GM19324 (cell line): ENCODE measurements around the gene SEMA4D.

Experiments
- ATAC-seq: cut with Tn5 transposase; IDR thresholded peaks from one replicate; pipeline ENCODE4 v1.9.1; 2021; ENCODE audit warnings: mild to moderate bottlenecking, moderate library complexity; ENCODE audit not compliant: unreplicated experiment, low FRiP score

The SEMA4D gene

GRCh38 chr9:89400403-89401116 is 97.4 kb downstream of the SEMA4D start:
- ATAC-seq = peak; percentile 55

DNA sequence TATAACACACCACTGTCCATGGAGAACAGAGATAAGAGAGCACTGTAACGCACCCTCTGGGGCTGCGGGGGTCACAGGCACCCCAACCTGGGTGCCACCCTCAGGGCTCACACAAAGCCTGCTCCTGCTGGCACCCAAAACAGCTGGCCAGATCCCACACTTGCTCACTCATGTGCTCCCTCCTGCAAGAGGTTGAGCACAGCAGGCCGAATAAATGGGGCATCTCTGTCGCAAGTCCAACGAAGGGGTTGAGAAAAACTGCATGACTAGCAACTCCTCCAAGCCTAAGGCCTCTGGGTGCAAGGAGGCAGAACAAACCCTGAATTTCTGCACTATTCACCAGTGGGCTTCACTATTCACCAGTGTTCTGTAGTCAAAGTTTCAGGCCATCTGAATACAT is 99.3 kb downstream of the SEMA4D start:
- ATAC-seq = no peak

DNA sequence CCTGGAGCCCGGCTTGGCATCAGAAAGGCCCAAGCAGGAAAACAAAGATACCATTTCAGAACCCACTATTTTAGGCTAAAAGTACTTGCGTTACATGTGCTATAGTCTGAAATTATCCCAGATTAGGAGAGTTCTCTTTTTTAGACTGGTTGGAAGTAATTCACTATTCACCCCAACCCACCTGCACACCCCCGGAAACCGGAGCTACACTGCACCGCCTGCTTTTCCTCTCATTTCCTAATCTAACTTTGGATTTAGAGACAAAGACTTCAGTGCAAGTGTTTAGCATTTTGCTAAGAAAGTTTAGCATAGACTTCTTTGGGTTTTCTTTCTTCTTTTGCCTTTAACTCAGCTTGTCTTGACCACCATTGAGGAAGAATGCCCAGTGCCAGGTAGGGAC is 100.4 kb downstream of the SEMA4D start:
- ATAC-seq = no peak

- ATAC-seq = no peak
These were observed 101.8 kb downstream of the SEMA4D start for GRCh38 chr9:89395931-89396710.

DNA sequence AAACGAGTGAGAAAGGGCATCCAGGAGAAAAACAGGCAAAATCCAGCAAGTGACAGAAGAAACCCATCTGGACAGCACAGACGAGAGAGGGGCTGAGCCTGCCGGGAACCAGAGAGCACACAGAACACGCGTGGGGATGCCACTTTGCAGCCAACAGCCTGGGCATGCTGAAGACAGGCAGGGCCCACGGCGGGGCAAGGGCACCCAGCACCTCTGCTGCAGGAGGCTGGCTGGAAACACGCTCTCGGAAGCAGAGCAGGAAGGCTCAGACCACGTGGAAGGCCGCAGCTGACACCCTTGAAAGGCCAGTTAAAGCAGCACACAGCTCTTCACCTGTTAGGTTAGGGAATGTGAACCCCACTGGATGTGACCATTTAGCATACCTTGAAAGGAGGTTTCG is 103.5 kb downstream of the SEMA4D start:
- ATAC-seq = no peak

GRCh38 chr9:89391585-89391984 is 106.3 kb downstream of the SEMA4D start:
- ATAC-seq = no peak

DNA sequence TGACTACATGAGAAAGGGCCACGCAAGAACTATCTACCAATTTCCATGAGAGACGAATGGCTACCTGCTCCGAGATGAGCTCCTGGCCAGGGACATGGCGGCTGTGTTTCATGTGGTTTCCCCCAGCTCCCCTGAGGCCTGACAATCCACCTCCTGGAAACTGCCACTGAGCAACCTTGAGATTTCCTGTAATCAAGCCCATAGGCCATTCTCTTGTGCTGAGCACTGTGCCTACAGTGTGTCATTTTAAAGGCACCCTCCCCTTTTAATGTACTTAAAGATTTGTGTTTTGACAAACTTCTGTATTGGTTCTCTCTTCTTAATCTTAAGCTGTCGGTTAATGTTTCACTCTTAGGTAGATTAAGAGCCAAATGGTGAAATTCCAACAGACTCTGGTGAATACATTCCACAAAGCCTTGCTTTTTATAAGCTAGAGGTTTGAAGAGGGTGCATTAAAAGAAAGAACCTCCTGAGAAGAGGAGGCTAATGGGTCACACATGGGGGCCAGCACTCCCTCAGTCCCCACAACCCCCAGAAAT is 107.3 kb downstream of the SEMA4D start:
- no peak for ATAC-seq

DNA sequence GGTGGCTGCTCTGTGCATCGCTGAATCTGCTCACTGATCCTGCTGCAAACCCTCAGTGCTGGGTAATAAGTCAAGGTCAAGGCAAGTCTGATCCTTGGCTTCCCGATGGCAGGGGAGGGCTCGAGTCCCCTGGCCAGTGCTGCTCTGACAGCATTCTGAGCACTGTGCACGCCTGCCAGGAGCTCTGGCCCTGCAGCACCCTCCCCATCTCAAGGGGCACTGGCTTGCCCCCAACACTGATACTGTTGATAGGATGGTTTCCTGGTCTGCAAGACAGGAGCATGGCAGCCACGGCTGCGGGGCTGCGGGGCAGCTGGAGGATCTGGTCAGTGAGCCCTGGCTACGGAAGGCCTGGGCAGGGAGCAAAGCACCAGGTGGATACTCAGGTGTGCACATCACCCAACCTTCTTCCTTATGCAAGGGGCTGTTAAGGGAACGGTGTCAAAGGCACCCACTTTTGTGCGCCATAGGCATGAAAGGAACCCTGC is 107.8 kb downstream of the SEMA4D start:
- no peak for ATAC-seq

DNA sequence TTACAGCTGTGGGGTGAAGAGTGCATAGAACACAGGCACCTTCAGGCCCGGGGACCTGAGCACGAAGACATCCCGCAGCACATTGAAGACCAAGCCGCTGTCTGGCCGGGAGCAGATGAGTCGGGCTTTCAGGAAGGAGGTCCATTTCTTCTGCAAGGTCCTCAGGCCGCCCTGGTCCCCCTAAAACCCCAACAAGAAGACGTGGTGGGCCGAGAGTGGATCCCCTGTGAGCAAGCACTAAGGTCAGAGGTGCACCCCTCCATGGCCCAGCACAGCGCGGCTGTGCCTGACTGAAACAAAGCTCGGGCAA is 109.1 kb downstream of the SEMA4D start:
- ATAC-seq = no peak

DNA sequence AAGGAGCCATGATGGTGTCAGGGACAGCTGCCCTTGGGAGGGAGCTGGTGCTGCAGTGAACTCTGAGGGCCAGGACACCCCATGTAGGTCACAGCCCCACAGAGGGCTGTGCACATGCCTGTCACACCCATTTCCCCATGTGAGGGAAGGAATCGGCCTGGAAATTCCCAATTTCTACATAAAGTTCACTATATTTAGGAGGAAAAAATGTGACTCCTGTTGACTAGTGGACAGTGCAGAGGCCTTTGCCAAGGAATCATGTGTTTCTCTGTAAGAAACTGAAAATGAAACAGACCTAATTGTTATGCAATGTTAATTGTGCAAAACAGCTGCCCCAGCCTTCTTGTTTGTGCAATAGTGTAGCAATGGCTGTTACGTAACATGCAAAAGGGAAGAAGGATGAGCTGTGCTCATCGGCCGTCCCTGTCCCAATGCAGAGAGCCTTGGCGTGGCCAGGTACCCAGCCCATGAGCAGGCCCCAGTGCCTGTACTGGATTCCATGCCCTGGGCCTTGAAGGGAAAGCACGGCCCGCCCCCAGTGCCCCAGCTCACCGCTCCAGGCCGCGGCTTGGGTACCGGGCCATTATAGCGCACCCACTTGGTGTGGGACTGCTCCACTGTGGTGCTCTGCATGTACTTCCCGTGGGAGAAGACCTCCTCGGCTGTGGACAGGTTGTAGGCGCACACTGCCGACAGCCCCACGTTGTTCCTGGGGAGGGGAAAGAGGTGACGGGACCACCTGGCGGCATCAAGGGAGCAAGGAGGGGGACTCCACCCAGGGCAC is 109.6 kb downstream of the SEMA4D start:
- ATAC-seq = no peak

- no peak for ATAC-seq
These were observed 110.6 kb downstream of the SEMA4D start for GRCh38 chr9:89387197-89387849.

DNA sequence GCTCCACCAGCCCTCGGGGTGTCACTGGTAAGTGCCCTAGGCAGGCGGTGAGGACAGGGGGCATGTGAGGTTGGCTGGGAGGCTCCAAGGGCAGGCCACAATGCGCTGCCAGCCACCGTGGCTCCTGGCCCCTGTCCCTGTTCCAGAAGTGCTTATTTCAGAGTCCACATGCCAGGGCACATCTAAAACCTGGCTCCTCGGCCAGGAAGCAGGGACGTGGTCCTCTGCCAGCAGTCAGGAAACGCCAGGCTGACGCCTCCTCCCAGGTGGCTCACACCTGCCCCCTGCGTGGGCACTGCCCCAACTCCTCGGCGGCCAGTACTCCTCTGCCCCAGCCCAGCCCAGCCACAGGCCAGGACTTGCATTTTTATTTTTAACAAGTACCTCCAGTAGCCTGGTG is 111.1 kb downstream of the SEMA4D start:
- no peak for ATAC-seq

GRCh38 chr9:89386206-89386605 is 111.7 kb downstream of the SEMA4D start:
- ATAC-seq = no peak

DNA sequence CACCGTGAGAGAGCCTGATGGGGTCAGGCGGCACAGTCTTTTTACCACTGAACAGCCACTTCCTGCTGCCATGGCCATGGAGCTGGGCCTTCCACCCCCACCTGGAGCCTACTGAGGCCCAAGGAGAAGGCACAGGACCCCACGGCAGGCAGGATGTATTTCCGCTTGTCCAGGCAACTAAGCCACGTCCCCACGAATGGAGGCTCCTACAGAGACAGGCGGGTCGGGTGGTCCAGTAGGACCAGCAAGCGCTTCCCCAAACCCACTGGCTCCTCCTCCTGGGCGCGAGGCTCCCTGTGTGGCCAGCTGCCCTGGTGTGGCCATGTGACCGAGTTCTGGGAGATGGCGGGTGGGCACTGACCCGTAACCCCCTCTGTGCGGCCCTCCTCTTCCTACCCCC is 113.1 kb downstream of the SEMA4D start:
- ATAC-seq = no peak

GRCh38 chr9:89383721-89384300 is 114.1 kb downstream of the SEMA4D start:
- ATAC-seq = no peak

GRCh38 chr9:89383030-89383720 is 114.7 kb downstream of the SEMA4D start:
- no peak for ATAC-seq

DNA sequence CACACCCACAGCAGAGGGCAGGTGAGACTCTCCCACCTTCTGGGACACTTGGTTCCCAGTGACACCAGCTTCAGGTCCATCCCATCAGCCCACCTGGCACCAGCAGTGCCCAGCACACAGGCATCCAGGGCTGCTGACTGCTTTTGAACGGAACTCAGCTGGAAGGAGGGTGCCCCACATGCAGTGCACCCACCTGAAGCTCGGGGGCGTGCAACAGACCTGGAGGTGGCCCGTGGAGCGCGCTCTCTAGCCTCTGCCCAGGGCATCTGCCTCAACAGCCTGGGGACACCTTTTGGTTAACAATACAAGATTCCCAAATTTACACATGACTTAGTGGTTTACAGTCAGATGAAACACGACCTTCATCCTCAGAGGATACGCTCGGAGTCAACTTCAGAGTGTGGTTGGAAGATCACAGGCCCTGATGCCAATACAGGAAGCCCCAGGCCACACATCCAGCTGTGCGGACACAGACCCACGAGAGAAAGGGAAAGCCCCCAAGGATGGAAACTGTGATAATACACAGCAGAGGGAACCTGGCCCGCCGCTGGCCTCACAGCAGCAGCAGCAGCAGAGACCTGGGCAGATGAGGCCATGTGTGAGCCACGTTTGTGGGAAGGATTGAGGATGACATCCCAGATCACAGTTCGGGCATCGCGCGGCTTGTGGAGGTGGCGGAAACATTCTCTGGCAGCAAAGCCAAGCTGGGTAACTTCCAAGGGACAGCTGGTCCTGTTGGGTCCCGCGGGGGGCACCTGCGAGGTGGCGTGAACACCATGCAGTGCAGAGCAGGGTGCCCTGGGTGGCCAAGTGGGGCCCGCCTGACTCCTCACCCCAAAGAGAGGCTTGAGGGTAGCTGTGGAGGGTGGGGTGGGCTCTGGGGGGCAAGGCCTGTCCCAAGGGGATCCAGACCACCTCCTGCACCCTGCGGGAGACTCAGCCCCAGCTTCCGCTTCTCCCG is 115.6 kb downstream of the SEMA4D start:
- ATAC-seq = no peak

GRCh38 chr9:89381308-89381609 is 116.7 kb downstream of the SEMA4D start:
- no peak for ATAC-seq
